Bronchial epithelial cell (primary cell): Measurements from ENCODE around the gene HIRIP3. TPM values are rescaled to one million over a fixed set of nuclear protein-coding genes. Genes with fewer than 3 reads are reported as not detected.

Source experiments
- DNase-seq: peaks from one replicate; pipeline ENCODE4 v3.0.0-alpha.2; 2010; ENCODE audit warnings: low read depth
- FAIRE-seq: peaks from 2 replicates; lab custom pipeline; 2011; peaks lifted over from hg19 to GRCh38; lab: Jason Lieb, UNC
- H3K27me3 ChIP-seq: 2 replicates; pipeline ENCODE4 v1.5.1; 2011; ENCODE audit warnings: low read length; ENCODE audit not compliant: control insufficient read depth, insufficient read depth
- H3K36me3 ChIP-seq: 2 replicates; pipeline ENCODE4 v1.5.1; 2011; ENCODE audit warnings: low read length; ENCODE audit not compliant: control insufficient read depth, insufficient read depth
- H3K4me3 ChIP-seq: 2 replicates; pipeline ENCODE4 v1.5.1; 2011; ENCODE audit warnings: mild to moderate bottlenecking, low read depth, low read length, control low read depth
- total RNA-seq: library from RNA; depleted of rRNA; stranded (reverse); fragments of >200 nt; gene quantifications from 2 replicates; pipeline ENCODE4 v1.2.1, GENCODE V29; 2014
- TF ChIP-seq, protein P1 (sequence below): IDR thresholded peaks from 2 replicates; pipeline ENCODE4 v1.5.1; 2011; ENCODE audit warnings: mild to moderate bottlenecking, moderate library complexity, low read length, control low read depth, inconsistent platforms; ENCODE audit not compliant: insufficient read depth, severe bottlenecking

The HIRIP3 gene
- total RNA-seq, 1 donor from 2014 or later: 6.8 TPM

DNA sequence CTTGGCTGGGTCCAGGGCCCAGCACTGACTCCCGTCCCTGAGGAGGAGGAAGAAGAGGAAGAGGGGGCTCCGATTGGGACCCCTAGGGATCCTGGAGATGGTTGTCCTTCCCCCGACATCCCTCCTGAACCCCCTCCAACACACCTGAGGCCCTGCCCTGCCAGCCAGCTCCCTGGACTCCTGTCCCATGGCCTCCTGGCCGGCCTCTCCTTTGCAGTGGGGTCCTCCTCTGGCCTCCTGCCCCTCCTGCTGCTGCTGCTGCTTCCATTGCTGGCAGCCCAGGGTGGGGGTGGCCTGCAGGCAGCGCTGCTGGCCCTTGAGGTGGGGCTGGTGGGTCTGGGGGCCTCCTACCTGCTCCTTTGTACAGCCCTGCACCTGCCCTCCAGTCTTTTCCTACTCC, 8.5 kb downstream of the HIRIP3 start:
- FAIRE-seq (no peak), DNase-seq (no peak)
- no peaks in the 10 kb centered on the region for H3K27me3 ChIP-seq
- peaks cover 48% of the 10 kb centered on the region for H3K36me3 ChIP-seq
- no peak overlapping the region for H3K4me3 ChIP-seq
- TF ChIP-seq, protein P1, sequence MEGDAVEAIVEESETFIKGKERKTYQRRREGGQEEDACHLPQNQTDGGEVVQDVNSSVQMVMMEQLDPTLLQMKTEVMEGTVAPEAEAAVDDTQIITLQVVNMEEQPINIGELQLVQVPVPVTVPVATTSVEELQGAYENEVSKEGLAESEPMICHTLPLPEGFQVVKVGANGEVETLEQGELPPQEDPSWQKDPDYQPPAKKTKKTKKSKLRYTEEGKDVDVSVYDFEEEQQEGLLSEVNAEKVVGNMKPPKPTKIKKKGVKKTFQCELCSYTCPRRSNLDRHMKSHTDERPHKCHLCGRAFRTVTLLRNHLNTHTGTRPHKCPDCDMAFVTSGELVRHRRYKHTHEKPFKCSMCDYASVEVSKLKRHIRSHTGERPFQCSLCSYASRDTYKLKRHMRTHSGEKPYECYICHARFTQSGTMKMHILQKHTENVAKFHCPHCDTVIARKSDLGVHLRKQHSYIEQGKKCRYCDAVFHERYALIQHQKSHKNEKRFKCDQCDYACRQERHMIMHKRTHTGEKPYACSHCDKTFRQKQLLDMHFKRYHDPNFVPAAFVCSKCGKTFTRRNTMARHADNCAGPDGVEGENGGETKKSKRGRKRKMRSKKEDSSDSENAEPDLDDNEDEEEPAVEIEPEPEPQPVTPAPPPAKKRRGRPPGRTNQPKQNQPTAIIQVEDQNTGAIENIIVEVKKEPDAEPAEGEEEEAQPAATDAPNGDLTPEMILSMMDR: no peak

DNA sequence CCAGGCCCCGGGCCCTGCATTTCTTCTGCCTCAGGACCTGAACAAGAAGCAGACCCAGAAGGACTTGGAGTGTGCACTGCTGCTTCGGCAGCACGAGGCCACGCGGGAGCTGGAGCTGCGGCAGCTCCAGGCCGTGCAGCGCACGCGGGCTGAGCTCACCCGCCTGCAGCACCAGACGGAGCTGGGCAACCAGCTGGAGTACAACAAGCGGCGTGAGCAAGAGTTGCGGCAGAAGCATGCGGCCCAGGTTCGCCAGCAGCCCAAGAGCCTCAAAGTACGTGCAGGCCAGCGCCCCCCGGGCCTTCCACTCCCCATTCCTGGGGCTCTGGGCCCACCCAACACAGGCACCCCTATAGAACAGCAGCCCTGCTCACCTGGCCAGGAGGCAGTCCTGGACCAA, 9.2 kb downstream of the HIRIP3 start:
- TF ChIP-seq, protein P1: no peak
- H3K36me3 ChIP-seq: peaks cover 47% of the 10 kb centered on the region

DNA sequence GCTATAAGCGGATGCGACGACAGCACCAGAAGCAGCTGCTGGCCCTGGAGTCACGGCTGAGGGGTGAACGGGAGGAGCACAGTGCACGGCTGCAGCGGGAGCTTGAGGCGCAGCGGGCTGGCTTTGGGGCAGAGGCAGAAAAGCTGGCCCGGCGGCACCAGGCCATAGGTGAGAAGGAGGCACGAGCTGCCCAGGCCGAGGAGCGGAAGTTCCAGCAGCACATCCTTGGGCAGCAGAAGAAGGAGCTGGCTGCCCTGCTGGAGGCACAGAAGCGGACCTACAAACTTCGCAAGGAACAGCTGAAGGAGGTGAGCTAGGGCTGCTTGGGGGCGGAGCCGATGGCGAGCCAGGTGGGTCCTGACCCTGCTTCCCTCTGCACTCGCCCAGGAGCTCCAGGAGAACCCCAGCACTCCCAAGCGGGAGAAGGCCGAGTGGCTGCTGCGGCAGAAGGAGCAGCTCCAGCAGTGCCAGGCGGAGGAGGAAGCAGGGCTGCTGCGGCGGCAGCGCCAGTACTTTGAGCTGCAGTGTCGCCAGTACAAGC, 10.1 kb downstream of the HIRIP3 start:
- Histone ChIP-seq H3K36me3 (peaks cover 45% of the 10 kb centered on the region), H3K27me3 (no peaks in the 10 kb centered on the region), H3K4me3 (no peak overlapping the region)
- TF ChIP-seq, protein P1: no peak
- DNase-seq (no peak), FAIRE-seq (no peak)

More for the DNA sequence above, 9.2 kb downstream of the HIRIP3 start:
- DNase-seq (no peak), FAIRE-seq (no peak)
- H3K27me3 ChIP-seq: no peaks in the 10 kb centered on the region
- H3K4me3 ChIP-seq: no peak overlapping the region

DNA sequence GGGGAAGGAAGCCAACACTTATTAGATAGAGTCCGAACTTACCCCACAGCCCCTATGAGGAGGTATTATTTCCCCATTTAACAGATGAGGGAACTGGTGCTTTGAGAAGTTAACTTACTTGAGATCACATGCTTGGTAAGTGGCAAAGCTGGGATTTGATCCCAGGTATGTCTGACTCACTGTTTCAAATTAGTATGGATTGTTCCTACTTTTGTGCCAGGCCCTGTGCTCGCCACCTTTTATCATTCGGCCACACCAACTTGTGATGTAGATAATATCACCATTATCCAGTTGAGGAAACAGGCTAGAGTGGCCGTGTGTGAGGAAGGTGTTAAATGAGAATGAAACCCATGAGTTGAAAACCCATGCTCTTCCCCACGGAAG, 10.7 kb downstream of the HIRIP3 start:
- Histone ChIP-seq H3K36me3 (peaks cover 49% of the 10 kb centered on the region), H3K4me3 (no peak overlapping the region), H3K27me3 (no peaks in the 10 kb centered on the region)
- no peak for DNase-seq
- TF ChIP-seq, protein P1: no peak
- FAIRE-seq: no peak

DNA sequence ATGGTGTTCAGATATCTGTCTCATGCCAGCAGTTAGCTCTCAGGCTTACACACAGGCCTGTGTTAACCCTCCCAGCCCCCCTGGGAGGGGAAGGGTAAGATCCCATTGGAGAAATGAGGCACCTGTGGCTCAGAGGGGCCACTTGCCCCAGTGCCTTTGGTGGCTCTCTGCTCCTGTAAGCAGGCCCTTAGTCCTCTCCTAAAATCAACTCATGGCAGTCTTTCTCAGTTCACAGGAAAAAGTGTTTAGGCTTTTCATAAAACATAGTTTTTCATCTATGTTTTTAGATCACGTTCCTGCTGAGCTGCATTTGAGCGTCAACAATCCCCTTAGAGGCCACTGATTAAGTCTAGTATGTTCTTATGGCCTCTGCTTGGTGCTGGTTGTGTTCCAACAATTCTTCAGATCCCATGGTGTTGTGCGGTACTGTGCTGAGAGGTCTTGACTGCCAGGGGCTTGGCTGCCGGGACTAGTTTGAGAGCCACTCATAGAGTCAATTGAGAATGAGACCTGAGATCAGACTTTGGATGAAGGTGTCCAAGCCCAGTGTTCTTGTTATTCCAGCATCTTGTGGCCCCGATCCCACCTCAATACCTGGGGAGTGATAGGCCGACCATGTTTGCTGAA, 11.2 kb downstream of the HIRIP3 start:
- H3K4me3 ChIP-seq: no peak overlapping the region
- peaks cover 47% of the 10 kb centered on the region for H3K36me3 ChIP-seq
- no peak for FAIRE-seq
- DNase-seq: no peak
- H3K27me3 ChIP-seq: no peaks in the 10 kb centered on the region
- TF ChIP-seq, protein P1: no peak
